Fibroblast of lung (primary cell): ENCODE data around the gene B3GNT7.

Experiments used
- EZH2 ChIP-seq: IDR thresholded peaks from 2 replicates; pipeline ENCODE4 v1.5.1; 2012; ENCODE audit warnings: low read length, control low read depth, mild to moderate bottlenecking; ENCODE audit errors: missing control alignments
- TF ChIP-seq, protein P1 (sequence below), 2 donors: IDR thresholded peaks in 1 of 2; conservative IDR thresholded peaks in 1 of 2; 1 replicate in 1 of 2; 2 replicates in 1 of 2; pipeline ENCODE4 v1.5.1; 2011 to 2012; ENCODE audit warnings: low read length in 2 of 2, control low read depth in 1 of 2, inconsistent platforms in 1 of 2, low read depth in 1 of 2, mild to moderate bottlenecking in 1 of 2

DNA sequence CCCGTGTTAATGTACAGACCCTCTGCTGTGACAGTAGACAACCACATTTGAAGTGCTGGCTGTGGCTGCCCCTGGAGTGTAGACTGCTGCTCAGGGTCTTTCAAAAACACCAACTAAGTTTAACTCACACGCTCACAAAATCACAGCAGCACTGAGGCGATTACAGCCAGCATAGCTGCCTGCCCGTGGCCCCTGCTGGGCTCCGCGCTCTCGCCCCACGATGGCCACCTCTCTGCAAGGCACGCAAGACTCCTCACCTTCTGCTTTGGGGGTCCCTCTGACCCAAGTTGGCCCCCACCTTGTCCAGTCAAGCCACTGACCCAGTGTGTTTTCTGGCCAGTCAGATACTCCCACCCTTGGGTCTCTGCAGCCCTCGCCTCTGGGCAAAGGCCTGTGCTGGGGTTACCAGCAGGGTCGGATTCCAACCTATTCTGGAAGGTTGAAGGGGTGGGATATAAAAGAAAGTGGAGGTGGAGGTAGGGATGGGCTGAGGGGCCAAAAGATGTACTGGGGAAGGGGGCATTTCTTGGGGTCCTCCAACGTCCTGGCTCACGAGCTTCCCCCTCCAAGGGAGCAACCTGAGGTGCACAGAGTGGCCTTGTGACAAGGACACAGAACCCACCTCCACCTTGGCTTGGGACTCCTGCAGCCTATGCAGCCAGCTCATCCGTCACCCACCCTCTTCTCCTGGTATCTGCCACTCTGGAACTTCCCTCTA lies 2.9 kb upstream of the B3GNT7 start:
- TF ChIP-seq, protein P1, sequence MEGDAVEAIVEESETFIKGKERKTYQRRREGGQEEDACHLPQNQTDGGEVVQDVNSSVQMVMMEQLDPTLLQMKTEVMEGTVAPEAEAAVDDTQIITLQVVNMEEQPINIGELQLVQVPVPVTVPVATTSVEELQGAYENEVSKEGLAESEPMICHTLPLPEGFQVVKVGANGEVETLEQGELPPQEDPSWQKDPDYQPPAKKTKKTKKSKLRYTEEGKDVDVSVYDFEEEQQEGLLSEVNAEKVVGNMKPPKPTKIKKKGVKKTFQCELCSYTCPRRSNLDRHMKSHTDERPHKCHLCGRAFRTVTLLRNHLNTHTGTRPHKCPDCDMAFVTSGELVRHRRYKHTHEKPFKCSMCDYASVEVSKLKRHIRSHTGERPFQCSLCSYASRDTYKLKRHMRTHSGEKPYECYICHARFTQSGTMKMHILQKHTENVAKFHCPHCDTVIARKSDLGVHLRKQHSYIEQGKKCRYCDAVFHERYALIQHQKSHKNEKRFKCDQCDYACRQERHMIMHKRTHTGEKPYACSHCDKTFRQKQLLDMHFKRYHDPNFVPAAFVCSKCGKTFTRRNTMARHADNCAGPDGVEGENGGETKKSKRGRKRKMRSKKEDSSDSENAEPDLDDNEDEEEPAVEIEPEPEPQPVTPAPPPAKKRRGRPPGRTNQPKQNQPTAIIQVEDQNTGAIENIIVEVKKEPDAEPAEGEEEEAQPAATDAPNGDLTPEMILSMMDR (conservative IDR thresholded peaks at IDR 0.05 in 1 of 2, IDR thresholded peaks at IDR 0.05 in 1 of 2; ENCODE audit: low read depth in 1 of 2, low read length in 2 of 2): no peak
- TF ChIP-seq EZH2: no peak
